HL-60 (cell line): ENCODE results near the gene GTF2A1L.

Experiments
- DNase-seq, 2 experiments: peaks; one replicate each; pipeline ENCODE4 v3.0.0-alpha.2; 2010 to 2020; ENCODE audit warnings: low read depth in 1 of 2, low spot score in 1 of 2
- H3K27ac ChIP-seq: fragments of 250-450 bp; sonication (Bioruptor Pico); replicated peaks from 2 replicates; pipeline ENCODE4 v1.5.1; 2020; ENCODE audit warnings: mild to moderate bottlenecking, moderate library complexity
- H3K27me3 ChIP-seq: fragments of 250-450 bp; sonication (Bioruptor Pico); 2 replicates; pipeline ENCODE4 v1.5.1; 2021; ENCODE audit warnings: mild to moderate bottlenecking, moderate library complexity; ENCODE audit not compliant: insufficient read depth, poor library complexity, severe bottlenecking
- H3K4me3 ChIP-seq: replicated peaks from 2 replicates; pipeline ENCODE4 v1.5.1; 2011; ENCODE audit warnings: mild to moderate bottlenecking, control low read depth, low read length; ENCODE audit not compliant: insufficient read depth
- GABPA ChIP-seq: IDR thresholded peaks from 2 replicates; pipeline ENCODE4 v1.6.1; 2012; ENCODE audit warnings: low read depth
- POLR2AphosphoS5 ChIP-seq: IDR thresholded peaks from 2 replicates; pipeline ENCODE4 v1.6.1; 2012; ENCODE audit warnings: low read depth
- SPI1 ChIP-seq: IDR thresholded peaks from 2 replicates; pipeline ENCODE4 v1.6.1; 2012; ENCODE audit warnings: low read depth, mild to moderate bottlenecking, borderline replicate concordance
- TF ChIP-seq, protein P1 (sequence below): IDR thresholded peaks from 2 replicates; pipeline ENCODE4 v1.6.1; 2012; ENCODE audit warnings: low read depth; ENCODE audit not compliant: insufficient replicate concordance
- TF ChIP-seq, protein P2 (sequence below): IDR thresholded peaks from one replicate; pipeline ENCODE4 v1.5.1; 2011; ENCODE audit warnings: low read length, control low read depth, inconsistent platforms; ENCODE audit not compliant: insufficient read depth

The GTF2A1L gene

DNA sequence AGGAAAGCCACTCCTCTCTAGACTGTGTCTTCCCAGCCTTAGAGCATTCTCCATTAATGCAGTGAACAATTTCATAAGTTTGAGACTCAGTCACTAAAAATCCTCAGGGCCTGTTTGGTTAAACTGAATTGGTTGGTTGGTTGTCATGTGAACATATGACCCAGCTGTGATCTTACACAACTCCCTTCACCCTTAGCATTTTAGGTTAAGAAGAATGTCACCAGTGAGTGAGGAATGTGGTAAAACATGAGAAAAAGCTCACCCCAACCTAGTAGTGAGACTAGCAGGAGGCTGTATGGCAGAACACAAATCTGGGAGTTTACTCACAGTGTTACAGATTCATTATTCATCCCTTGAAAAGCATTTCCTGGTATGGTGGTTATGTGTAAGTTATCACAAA lies 105.5 kb downstream of the GTF2A1L start:
- H3K27me3 ChIP-seq, result peaks cover 5% of the 10 kb centered on the region
- no peak for DNase-seq
- TF ChIP-seq, protein P1, sequence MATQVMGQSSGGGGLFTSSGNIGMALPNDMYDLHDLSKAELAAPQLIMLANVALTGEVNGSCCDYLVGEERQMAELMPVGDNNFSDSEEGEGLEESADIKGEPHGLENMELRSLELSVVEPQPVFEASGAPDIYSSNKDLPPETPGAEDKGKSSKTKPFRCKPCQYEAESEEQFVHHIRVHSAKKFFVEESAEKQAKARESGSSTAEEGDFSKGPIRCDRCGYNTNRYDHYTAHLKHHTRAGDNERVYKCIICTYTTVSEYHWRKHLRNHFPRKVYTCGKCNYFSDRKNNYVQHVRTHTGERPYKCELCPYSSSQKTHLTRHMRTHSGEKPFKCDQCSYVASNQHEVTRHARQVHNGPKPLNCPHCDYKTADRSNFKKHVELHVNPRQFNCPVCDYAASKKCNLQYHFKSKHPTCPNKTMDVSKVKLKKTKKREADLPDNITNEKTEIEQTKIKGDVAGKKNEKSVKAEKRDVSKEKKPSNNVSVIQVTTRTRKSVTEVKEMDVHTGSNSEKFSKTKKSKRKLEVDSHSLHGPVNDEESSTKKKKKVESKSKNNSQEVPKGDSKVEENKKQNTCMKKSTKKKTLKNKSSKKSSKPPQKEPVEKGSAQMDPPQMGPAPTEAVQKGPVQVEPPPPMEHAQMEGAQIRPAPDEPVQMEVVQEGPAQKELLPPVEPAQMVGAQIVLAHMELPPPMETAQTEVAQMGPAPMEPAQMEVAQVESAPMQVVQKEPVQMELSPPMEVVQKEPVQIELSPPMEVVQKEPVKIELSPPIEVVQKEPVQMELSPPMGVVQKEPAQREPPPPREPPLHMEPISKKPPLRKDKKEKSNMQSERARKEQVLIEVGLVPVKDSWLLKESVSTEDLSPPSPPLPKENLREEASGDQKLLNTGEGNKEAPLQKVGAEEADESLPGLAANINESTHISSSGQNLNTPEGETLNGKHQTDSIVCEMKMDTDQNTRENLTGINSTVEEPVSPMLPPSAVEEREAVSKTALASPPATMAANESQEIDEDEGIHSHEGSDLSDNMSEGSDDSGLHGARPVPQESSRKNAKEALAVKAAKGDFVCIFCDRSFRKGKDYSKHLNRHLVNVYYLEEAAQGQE, result no peak
- TF ChIP-seq POLR2AphosphoS5 (no peak), SPI1 (no peak), GABPA (no peak)
- TF ChIP-seq, protein P2, sequence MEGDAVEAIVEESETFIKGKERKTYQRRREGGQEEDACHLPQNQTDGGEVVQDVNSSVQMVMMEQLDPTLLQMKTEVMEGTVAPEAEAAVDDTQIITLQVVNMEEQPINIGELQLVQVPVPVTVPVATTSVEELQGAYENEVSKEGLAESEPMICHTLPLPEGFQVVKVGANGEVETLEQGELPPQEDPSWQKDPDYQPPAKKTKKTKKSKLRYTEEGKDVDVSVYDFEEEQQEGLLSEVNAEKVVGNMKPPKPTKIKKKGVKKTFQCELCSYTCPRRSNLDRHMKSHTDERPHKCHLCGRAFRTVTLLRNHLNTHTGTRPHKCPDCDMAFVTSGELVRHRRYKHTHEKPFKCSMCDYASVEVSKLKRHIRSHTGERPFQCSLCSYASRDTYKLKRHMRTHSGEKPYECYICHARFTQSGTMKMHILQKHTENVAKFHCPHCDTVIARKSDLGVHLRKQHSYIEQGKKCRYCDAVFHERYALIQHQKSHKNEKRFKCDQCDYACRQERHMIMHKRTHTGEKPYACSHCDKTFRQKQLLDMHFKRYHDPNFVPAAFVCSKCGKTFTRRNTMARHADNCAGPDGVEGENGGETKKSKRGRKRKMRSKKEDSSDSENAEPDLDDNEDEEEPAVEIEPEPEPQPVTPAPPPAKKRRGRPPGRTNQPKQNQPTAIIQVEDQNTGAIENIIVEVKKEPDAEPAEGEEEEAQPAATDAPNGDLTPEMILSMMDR, result no peak
- H3K4me3 ChIP-seq, result no peak overlapping the region
- no peak overlapping the region for H3K27ac ChIP-seq

DNA sequence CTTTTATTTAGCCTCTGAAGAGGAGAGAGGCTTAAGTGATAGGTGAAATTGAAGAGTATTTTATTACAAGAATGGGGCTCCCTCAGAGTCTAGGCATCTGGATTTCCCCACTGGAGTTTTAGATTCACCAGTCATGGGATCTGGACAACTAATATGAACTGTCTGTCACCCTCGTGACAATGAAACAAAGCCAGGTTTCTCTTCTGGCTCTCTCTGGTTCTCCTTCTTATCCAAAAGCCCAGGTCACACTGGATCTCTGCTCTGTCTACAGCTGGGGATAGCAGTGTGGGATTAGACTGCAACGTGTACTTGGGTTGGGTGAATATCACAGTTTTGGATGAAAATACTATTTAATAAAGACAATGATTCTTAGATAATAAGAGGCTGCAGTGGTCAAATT lies 106.6 kb downstream of the GTF2A1L start:
- H3K27ac ChIP-seq, result no peak overlapping the region
- no peak for DNase-seq
- TF ChIP-seq GABPA, result no peak
- TF ChIP-seq, protein P1, result no peak
- TF ChIP-seq, protein P2, result no peak
- TF ChIP-seq SPI1, result no peak
- TF ChIP-seq POLR2AphosphoS5, result no peak
- no peak overlapping the region for H3K4me3 ChIP-seq
- H3K27me3 ChIP-seq, result peaks cover 5% of the 10 kb centered on the region

DNA sequence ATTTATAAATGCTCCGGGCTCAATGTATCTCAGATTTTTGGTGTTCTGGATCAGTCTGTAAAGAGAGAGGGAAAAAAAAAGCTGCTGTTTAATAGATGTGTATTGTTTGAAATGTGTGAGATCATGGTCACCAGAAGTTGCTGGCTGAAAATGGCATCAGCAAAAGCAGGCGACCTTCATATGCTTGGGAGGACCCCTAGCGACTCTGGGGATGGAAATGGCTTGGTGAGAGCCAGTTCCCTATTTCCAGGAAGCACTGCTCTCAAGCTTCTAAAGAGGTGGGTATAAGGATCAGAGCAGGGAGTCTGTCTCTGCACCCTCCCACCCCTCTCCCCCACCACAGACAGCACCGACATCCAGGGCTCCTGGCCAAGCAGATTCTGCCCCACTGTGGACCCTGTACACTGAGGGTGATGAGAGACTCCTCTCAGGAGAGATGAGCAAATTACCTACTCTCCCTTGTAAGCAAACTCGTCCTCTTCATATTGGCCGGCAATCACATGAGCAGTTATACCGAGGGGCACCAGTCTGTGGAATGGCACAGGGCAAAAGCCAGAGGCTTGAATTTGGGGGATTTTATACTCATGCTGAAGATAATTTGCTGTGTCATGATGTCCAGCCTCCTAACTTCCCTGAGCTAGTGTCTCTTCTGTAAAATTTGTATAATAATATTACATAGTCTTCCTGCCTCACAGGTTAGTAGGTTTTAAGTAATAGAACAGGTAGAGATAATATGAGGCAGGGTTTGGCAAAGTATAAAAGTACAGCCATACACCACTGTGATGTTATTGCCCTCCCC lies 108.2 kb downstream of the GTF2A1L start:
- Histone ChIP-seq H3K27ac (no peak overlapping the region), H3K27me3 (peaks cover 2% of the 10 kb centered on the region), H3K4me3 (no peak overlapping the region)
- DNase-seq, result no peak
- peak; percentile 25; the same call in 1 of the 2 replicates for TF ChIP-seq SPI1
- TF ChIP-seq, protein P2, result no peak

DNA sequence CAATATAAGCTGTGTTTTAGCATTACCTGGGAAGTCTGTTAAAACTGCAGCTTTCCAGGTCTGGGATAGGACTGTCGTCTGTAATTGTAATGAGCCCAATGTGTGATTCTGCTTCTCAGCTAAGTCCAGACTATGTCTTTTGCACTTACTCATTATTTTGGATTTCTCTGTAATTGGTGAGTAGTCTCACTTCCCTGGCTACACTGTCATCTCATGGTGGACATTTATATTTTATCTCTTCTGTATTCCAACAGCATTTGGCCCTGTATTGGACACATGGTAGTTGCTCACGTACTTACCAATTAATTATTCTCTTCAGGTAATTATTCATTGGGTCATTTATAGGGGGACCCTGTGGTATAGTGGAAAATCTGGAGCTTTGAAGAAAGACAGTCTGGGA lies 109.9 kb downstream of the GTF2A1L start:
- no peak overlapping the region for H3K4me3 ChIP-seq
- no peak for DNase-seq
- TF ChIP-seq, protein P1, result no peak
- no peak for TF ChIP-seq SPI1
- TF ChIP-seq, protein P2, result no peak
- TF ChIP-seq GABPA, result no peak
- no peak for TF ChIP-seq POLR2AphosphoS5
- H3K27me3 ChIP-seq, result peaks cover 2% of the 10 kb centered on the region
- no peak overlapping the region for H3K27ac ChIP-seq
